B cell (primary cell): ENCODE measurements around the gene MRPL24. TPM values are rescaled to one million over a fixed set of nuclear protein-coding genes. Genes with fewer than 3 reads are reported as not detected.

Experiments
- ATAC-seq: fragments of 200-7000 bp; cut with Tn5 transposase; one replicate; pipeline ENCODE4 v1.10.0; 2021; ENCODE audit warnings: low read depth, mild to moderate bottlenecking, moderate number of reproducible peaks, moderate library complexity
- CTCF ChIA-PET: fragments of 350-600 bp; sonication (Branson Sonifier 250); formaldehyde crosslinking; loops from one replicate; lab custom pipeline; 2021; ENCODE audit warnings: antibody characterized with exemption, inconsistent platforms; lab: Charles Lee
- POLR2A ChIA-PET: fragments of 350-600 bp; sonication (Branson Sonifier 250); formaldehyde crosslinking; loops from one replicate; lab custom pipeline; 2021; ENCODE audit warnings: antibody characterized with exemption; lab: Charles Lee
- DNase-seq: peaks from one replicate; pipeline ENCODE4 v3.0.0; 2013
- H2AFZ ChIP-seq: 2 replicates; pipeline ENCODE4 v1.6.1; 2012; ENCODE audit warnings: mild to moderate bottlenecking, low read depth, low read length; ENCODE audit not compliant: insufficient read depth, poor library complexity, severe bottlenecking
- H3K27ac ChIP-seq, 2 donors: 1 replicate in 1 of 2; 2 replicates in 1 of 2; pipeline ENCODE4 v1.5.1; 2012 to 2013; ENCODE audit warnings: low read length in 2 of 2, mild to moderate bottlenecking in 2 of 2, moderate library complexity in 1 of 2
- H3K27me3 ChIP-seq, 4 experiments: fragments of 200-600 bp in 1 of 4; sonication (generic) in 1 of 4; replicated peaks in 1 of 4; 1 replicate in 2 of 4; 2 replicates in 2 of 4; pipeline versions ENCODE4 v1.6.1 to v1.7.0; 2013 to 2016; ENCODE audit warnings: low read length in 3 of 4, mild to moderate bottlenecking in 2 of 4, mixed read lengths in 1 of 4, moderate library complexity in 1 of 4; ENCODE audit not compliant: insufficient read depth in 4 of 4, control insufficient read depth in 3 of 4; ENCODE audit errors: control extremely low read depth in 1 of 4
- H3K36me3 ChIP-seq, 2 experiments: replicated peaks in 1 of 2; 1 replicate in 1 of 2; 2 replicates in 1 of 2; pipeline versions ENCODE4 v1.6.1 to v1.7.1; 2013; ENCODE audit warnings: low read length in 1 of 2; ENCODE audit not compliant: insufficient read depth in 2 of 2, control insufficient read depth in 1 of 2; ENCODE audit errors: control extremely low read depth in 1 of 2, extremely low read depth in 1 of 2
- H3K4me1 ChIP-seq, 2 donors: fragments of 200-600 bp in 1 of 2; sonication (generic) in 1 of 2; 1 replicate in 1 of 2; 2 replicates in 1 of 2; pipeline versions ENCODE4 v1.5.1 to v1.6.1; 2013 to 2017; ENCODE audit warnings: low read length in 2 of 2; ENCODE audit not compliant: control insufficient read depth in 2 of 2, insufficient read depth in 2 of 2
- H3K4me2 ChIP-seq: replicated peaks from 2 replicates; pipeline ENCODE3; 2012; ENCODE audit warnings: mild to moderate bottlenecking, low read depth, low read length; ENCODE audit not compliant: poor library complexity, severe bottlenecking
- H3K4me3 ChIP-seq, 5 experiments: fragments of 200-600 bp in 1 of 5; sonication (generic) in 1 of 5; 1 replicate in 3 of 5; 2 replicates in 2 of 5; pipeline versions ENCODE4 v1.5.1 to v1.7.0; 2011 to 2016; ENCODE audit warnings: low read length in 4 of 5, mild to moderate bottlenecking in 4 of 5, low read depth in 2 of 5, control low read depth in 1 of 5, moderate library complexity in 1 of 5; ENCODE audit not compliant: insufficient read depth in 1 of 5; ENCODE audit errors: control extremely low read depth in 1 of 5, extremely low read depth in 1 of 5
- H3K79me2 ChIP-seq: fragments of 200-600 bp; sonication (generic); one replicate; pipeline ENCODE4 v1.6.0; 2016; ENCODE audit warnings: low read length; ENCODE audit not compliant: control insufficient read depth, insufficient read depth
- H3K9ac ChIP-seq: fragments of 200-600 bp; sonication (generic); 2 replicates; pipeline ENCODE4 v1.6.1; 2017; ENCODE audit warnings: mild to moderate bottlenecking, low read length, moderate library complexity
- H3K9me3 ChIP-seq, 3 donors: one replicate each; pipeline versions ENCODE4 v1.6.1 to v1.7.1; 2013; ENCODE audit warnings: low read length in 2 of 3; ENCODE audit not compliant: control insufficient read depth in 2 of 3, insufficient read depth in 1 of 3; ENCODE audit errors: control extremely low read depth in 1 of 3
- H4K20me1 ChIP-seq: 2 replicates; pipeline ENCODE4 v1.6.0; 2012; ENCODE audit warnings: mild to moderate bottlenecking, low read length; ENCODE audit not compliant: insufficient read depth, control insufficient read depth, poor library complexity, severe bottlenecking
- H3K27ac Mint-ChIP-seq: one replicate; pipeline ENCODE4 v1.8.0; 2021; ENCODE audit warnings: mixed read lengths
- H3K27me3 Mint-ChIP-seq: one replicate; pipeline ENCODE4 v1.8.0; 2021; ENCODE audit warnings: mixed read lengths
- H3K4me1 Mint-ChIP-seq: one replicate; pipeline ENCODE4 v1.8.0; 2021; ENCODE audit warnings: mixed read lengths
- H3K4me3 Mint-ChIP-seq: one replicate; pipeline ENCODE4 v1.8.0; 2021; ENCODE audit warnings: mixed read lengths
- H3K9me3 Mint-ChIP-seq: one replicate; pipeline ENCODE4 v1.8.0; 2022; ENCODE audit warnings: mixed read lengths; ENCODE audit not compliant: insufficient read depth
- CTCF ChIP-seq: fragments of 200-600 bp; IDR thresholded peaks from one replicate; pipeline ENCODE4 v1.8.0; 2022; ENCODE audit warnings: antibody characterized with exemption, mild to moderate bottlenecking
- EZH2 ChIP-seq: IDR thresholded peaks from 2 replicates; pipeline ENCODE4 v1.6.1; 2012; ENCODE audit warnings: borderline replicate concordance, low read depth, mild to moderate bottlenecking, moderate library complexity, low read length; ENCODE audit not compliant: insufficient read depth, poor library complexity, severe bottlenecking
- WGBS: methylation state at CpG from one replicate; pipeline ENCODE4 v1.1.5; 2013; ENCODE audit warnings: missing lambda C conversion rate; ENCODE audit not compliant: insufficient coverage; 5-methylcytosine and 5-hydroxymethylcytosine counted together
- intact Hi-C: fragments of 100-400 bp; cut with micrococcal nuclease; formaldehyde crosslinking; loops from one replicate; pipeline ENCODE4 v1.10.0; 2022
- polyA plus RNA-seq: library from polyadenylated mRNA; depleted of rRNA; stranded (reverse); fragments of >200 nt; gene quantifications from 2 replicates; pipeline ENCODE4 v1.2.3, GENCODE V29; 2012
- total RNA-seq, 2 donors: library from RNA; stranded (reverse); fragments of 120-200 nt in 1 of 2; gene quantifications; 1 replicate in 1 of 2; 2 replicates in 1 of 2; pipeline versions ENCODE4 v1.2.3 to v1.2.4, GENCODE V29; 2013 to 2022

The MRPL24 gene
- total and polyA plus RNA-seq, 2 donors (not counting 1 experiment from before 2014, with no cell fraction given), result 34.6 to 39.4 TPM

GRCh38 chr1:156750191-156750672 is 9.3 kb upstream of the MRPL24 start:
- Histone ChIP-seq H3K4me2 (peak overlapping the region; percentile 78), H3K79me2 (peaks cover 67% of the 10 kb centered on the region), H3K9ac (peak overlapping the region; percentile 78), H3K4me1 (peaks cover 53 to 68% of the 10 kb centered on the region in 2 donors), H3K4me3 (peak overlapping the region; percentile 71 to 95 (median 86)), H3K36me3 (no peaks in the 10 kb centered on the region), H3K27me3 (no peaks in the 10 kb centered on the region), H4K20me1 (peaks cover 16% of the 10 kb centered on the region), H2AFZ (peak overlapping the region; percentile 82), H3K9me3 (no peaks in the 10 kb centered on the region), H3K27ac (peak overlapping the region; percentile 58 to 81)
- Mint-ChIP-seq H3K4me3 (peak overlapping the region; percentile 93), H3K4me1 (peaks cover 72% of the 10 kb centered on the region), H3K9me3 (no peaks in the 10 kb centered on the region), H3K27ac (peak overlapping the region; percentile 91), H3K27me3 (no peaks in the 10 kb centered on the region)
- TF ChIP-seq EZH2 (no peak), CTCF (no peak)
- intact Hi-C loops, result loop anchor here (5.0 kb wide), 1 partner anchor 413 kb away; the partner anchor contains the start of genes CCT3 and TSACC
- CTCF ChIA-PET, result interaction anchor here (2.6 to 3.2 kb wide), 2 partner anchors 16 to 24 kb away, joined by 15 to 24 read pairs; partner anchors contain the start of gene PRCC
- POLR2A ChIA-PET, result interaction anchor here (0.6 to 2.6 kb wide), 3 partner anchors 9 to 618 kb away, joined by 5 to 29 read pairs (median 21); partner anchors contain the start of genes ISG20L2, METTL25B and MRPL24
- DNase-seq, result peak; percentile 61
- 14% methylated on average over 1 of the region's 5 CpGs for WGBS
- ATAC-seq, result no peak

GRCh38 chr1:156749419-156750118 is 8.7 kb upstream of the MRPL24 start:
- Histone ChIP-seq H3K27ac (peak overlapping the region; percentile 58 to 81), H3K4me2 (peak overlapping the region; percentile 78), H3K9me3 (no peaks in the 10 kb centered on the region), H3K9ac (peak overlapping the region; percentile 78), H3K27me3 (no peaks in the 10 kb centered on the region), H2AFZ (no peak overlapping the region), H3K4me1 (peaks cover 53 to 64% of the 10 kb centered on the region in 2 donors), H4K20me1 (peaks cover 16% of the 10 kb centered on the region), H3K79me2 (peaks cover 67% of the 10 kb centered on the region), H3K4me3 (peak overlapping the region in 4 of 5 experiments; percentile 72 to 95 (median 90)), H3K36me3 (peaks cover 0 to 6% of the 10 kb centered on the region in 2 experiments)
- Mint-ChIP-seq H3K4me3 (peak overlapping the region; percentile 93), H3K27me3 (no peaks in the 10 kb centered on the region), H3K9me3 (no peaks in the 10 kb centered on the region), H3K4me1 (peaks cover 69% of the 10 kb centered on the region), H3K27ac (peak overlapping the region; percentile 91)
- TF ChIP-seq CTCF (no peak), EZH2 (no peak)
- WGBS, result 25% methylated on average over 3 of the region's 8 CpGs
- intact Hi-C loops, result loop anchor here (5.0 kb wide), 1 partner anchor 412 kb away; the partner anchor contains the start of genes CCT3 and TSACC
- ChIA-PET CTCF (interaction anchor here (3.2 kb wide), 1 partner anchor 23 kb away, joined by 24 read pairs; no protein-coding TSS in a partner anchor), POLR2A (interaction anchor here (0.6 kb wide), 1 partner anchor 617 kb away, joined by 5 read pairs; no protein-coding TSS in a partner anchor)
- ATAC-seq (no peak), DNase-seq (no peak)
